Measurements from ENCODE around the gene TMIE. TPM values are rescaled to one million over a fixed set of nuclear protein-coding genes. Genes with fewer than 3 reads are reported as not detected.

TMIE gene
- total RNA-seq, 5 donors from 2014 or later (not counting 1 experiment from before 2014, with no cell fraction given) = 2.0 to 5.3 (median 3.0) TPM

GRCh38 chr3:46681856-46682540, 19.2 kb upstream of the TMIE start:
- Histone ChIP-seq H3K36me3 (ENCODE audit: control insufficient read depth in 2 of 2, extremely low read depth in 1 of 2, insufficient read depth in 1 of 2, low read length in 1 of 2) (peaks cover 12 to 28% of the 10 kb centered on the region in 2 donors), H3K4me1 (ENCODE audit: control insufficient read depth in 1 of 2, extremely low read depth in 1 of 2, insufficient read depth in 2 of 2, low read length in 2 of 2) (no peaks in the 10 kb centered on the region), H3K27me3 (replicated peaks in 1 of 2; ENCODE audit: control insufficient read depth in 2 of 2, extremely low read depth in 1 of 2, insufficient read depth in 2 of 2, low read length in 1 of 2) (peaks cover 0 to under 1% of the 10 kb centered on the region in 2 experiments), H3K9me3 (no peaks in the 10 kb centered on the region), H3K27ac (ENCODE audit: low read length) (no peak overlapping the region), H3K4me3 (ENCODE audit: control insufficient read depth in 1 of 2, extremely low read depth in 1 of 2, low read length in 1 of 2) (no peak overlapping the region)
- Mint-ChIP-seq H3K9me3 (no peaks in the 10 kb centered on the region), H3K27ac (no peak overlapping the region), H3K27me3 (no peaks in the 10 kb centered on the region), H3K36me3 (peaks cover 28% of the 10 kb centered on the region), H3K4me3 (no peak overlapping the region), H3K4me1 (peaks cover 0 to 4% (median 0%) of the 10 kb centered on the region in 3 donors)
- ChIA-PET POLR2A (no interaction called here), CTCF (no interaction called here)
- no peak for ATAC-seq (replicated peaks in 1 of 4)
- DNase-seq = no peak
- 75% methylated on average over 7 of the region's 13 CpGs for WGBS (ENCODE audit: insufficient coverage)

GRCh38 chr3:46682974-46683373, 18.2 kb upstream of the TMIE start:
- peaks cover 22% of the 10 kb centered on the region for H3K36me3 Mint-ChIP-seq
- no peak overlapping the region for H3K27ac Mint-ChIP-seq
- ChIA-PET POLR2A (no interaction called here), CTCF (no interaction called here)
- H3K4me3 Mint-ChIP-seq = no peak overlapping the region
- H3K36me3 ChIP-seq (ENCODE audit: control insufficient read depth in 2 of 2, extremely low read depth in 1 of 2, insufficient read depth in 1 of 2, low read length in 1 of 2) = peaks cover 16 to 28% of the 10 kb centered on the region in 2 donors
- no peak overlapping the region for H3K4me3 ChIP-seq (ENCODE audit: control insufficient read depth in 1 of 2, extremely low read depth in 1 of 2, low read length in 1 of 2)
- H3K9me3 Mint-ChIP-seq = no peaks in the 10 kb centered on the region
- H3K9me3 ChIP-seq = no peaks in the 10 kb centered on the region
- H3K27me3 Mint-ChIP-seq = no peaks in the 10 kb centered on the region
- ATAC-seq (replicated peaks in 1 of 4) (no peak), DNase-seq (no peak)
- H3K27ac ChIP-seq (ENCODE audit: low read length) = no peak overlapping the region
- H3K4me1 ChIP-seq (ENCODE audit: control insufficient read depth in 1 of 2, extremely low read depth in 1 of 2, insufficient read depth in 2 of 2, low read length in 2 of 2) = no peaks in the 10 kb centered on the region
- H3K27me3 ChIP-seq (replicated peaks in 1 of 2; ENCODE audit: control insufficient read depth in 2 of 2, extremely low read depth in 1 of 2, insufficient read depth in 2 of 2, low read length in 1 of 2) = no peaks in the 10 kb centered on the region
- peaks cover 0 to 4% (median 0%) of the 10 kb centered on the region in 3 donors for H3K4me1 Mint-ChIP-seq
- 83% methylated on average over 10 of the region's 11 CpGs for WGBS (ENCODE audit: insufficient coverage)

- WGBS (ENCODE audit: insufficient coverage) = 76% methylated on average over 2 of the region's 2 CpGs
- ChIA-PET CTCF (no interaction called here), POLR2A (no interaction called here)
- ATAC-seq (replicated peaks in 1 of 4) (no peak), DNase-seq (no peak)
- Mint-ChIP-seq H3K4me3 (no peak overlapping the region), H3K27me3 (no peaks in the 10 kb centered on the region), H3K4me1 (peaks cover 4 to 9% (median 6%) of the 10 kb centered on the region in 3 donors), H3K27ac (no peak overlapping the region), H3K36me3 (peaks cover 18% of the 10 kb centered on the region), H3K9me3 (no peaks in the 10 kb centered on the region)
- Histone ChIP-seq H3K27ac (ENCODE audit: low read length) (no peak overlapping the region), H3K9me3 (no peaks in the 10 kb centered on the region), H3K36me3 (ENCODE audit: control insufficient read depth in 2 of 2, extremely low read depth in 1 of 2, insufficient read depth in 1 of 2, low read length in 1 of 2) (peaks cover 16 to 25% of the 10 kb centered on the region in 2 donors), H3K4me1 (ENCODE audit: control insufficient read depth in 1 of 2, extremely low read depth in 1 of 2, insufficient read depth in 2 of 2, low read length in 2 of 2) (peaks cover 0 to 5% of the 10 kb centered on the region in 2 experiments), H3K27me3 (replicated peaks in 1 of 2; ENCODE audit: control insufficient read depth in 2 of 2, extremely low read depth in 1 of 2, insufficient read depth in 2 of 2, low read length in 1 of 2) (no peaks in the 10 kb centered on the region), H3K4me3 (ENCODE audit: control insufficient read depth in 1 of 2, extremely low read depth in 1 of 2, low read length in 1 of 2) (no peak overlapping the region)
Observed at GRCh38 chr3:46684891-46685290, 16.3 kb upstream of the TMIE start.

DNA sequence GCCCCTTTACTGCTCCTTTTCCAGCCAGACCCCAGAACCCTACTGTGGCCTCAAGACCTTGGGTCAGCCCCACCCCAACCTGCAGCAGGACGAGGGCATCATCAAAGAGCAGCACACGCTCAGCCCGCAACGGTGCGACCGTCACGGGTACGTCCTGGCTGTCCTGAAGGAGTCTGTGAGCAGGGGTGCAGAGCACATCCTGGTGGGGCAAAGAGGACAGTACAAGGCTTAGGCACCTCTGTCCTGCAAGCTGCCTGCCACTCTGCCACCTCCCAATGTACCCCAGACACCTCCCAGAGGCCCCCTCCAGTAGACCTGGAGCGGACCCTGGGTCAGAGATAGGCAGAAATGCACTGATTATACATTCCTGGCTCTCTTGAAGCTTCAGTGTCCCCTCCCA, 15.7 kb upstream of the TMIE start:
- no peaks in the 10 kb centered on the region for H3K27me3 Mint-ChIP-seq

DNA sequence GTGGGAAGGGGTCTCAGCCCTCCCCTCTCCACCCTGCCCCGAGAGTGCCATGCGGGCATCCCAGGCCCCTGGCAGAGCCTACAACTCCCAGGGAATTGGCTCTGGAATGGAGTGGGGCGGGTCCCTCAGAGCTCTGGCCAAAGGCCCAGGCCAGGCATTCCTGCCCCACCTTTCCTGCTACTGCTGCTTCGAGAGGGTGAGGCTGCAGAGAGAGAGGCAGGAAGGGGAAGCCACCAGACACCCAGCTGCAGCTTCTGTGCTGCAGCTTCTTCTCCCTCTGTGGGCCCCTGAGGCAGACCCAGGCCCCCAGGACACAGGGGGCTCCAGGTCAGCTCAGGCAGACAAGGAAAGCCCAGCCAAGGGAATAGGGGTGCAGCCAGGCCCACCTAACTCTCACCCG, 10.4 kb upstream of the TMIE start:
- ATAC-seq (replicated peaks in 1 of 4) (no peak), DNase-seq (no peak)
- no peaks in the 10 kb centered on the region for H3K9me3 ChIP-seq
- H3K27ac Mint-ChIP-seq = no peak overlapping the region
- 50% methylated on average over 2 of the region's 5 CpGs for WGBS (ENCODE audit: insufficient coverage)
- CTCF ChIA-PET = no interaction called here
- peaks cover 0 to 11% of the 10 kb centered on the region in 2 experiments for H3K27me3 ChIP-seq (replicated peaks in 1 of 2; ENCODE audit: control insufficient read depth in 2 of 2, extremely low read depth in 1 of 2, insufficient read depth in 2 of 2, low read length in 1 of 2)
- no peaks in the 10 kb centered on the region for H3K27me3 Mint-ChIP-seq
- peaks cover 4 to 6% of the 10 kb centered on the region in 2 donors for H3K36me3 ChIP-seq (ENCODE audit: control insufficient read depth in 2 of 2, extremely low read depth in 1 of 2, insufficient read depth in 1 of 2, low read length in 1 of 2)
- POLR2A ChIA-PET = no interaction called here
- H3K36me3 Mint-ChIP-seq = no peaks in the 10 kb centered on the region
- H3K4me1 ChIP-seq (ENCODE audit: control insufficient read depth in 1 of 2, extremely low read depth in 1 of 2, insufficient read depth in 2 of 2, low read length in 2 of 2) = peaks cover 43 to 62% of the 10 kb centered on the region in 2 experiments
- H3K9me3 Mint-ChIP-seq = no peaks in the 10 kb centered on the region
- H3K27ac ChIP-seq (ENCODE audit: low read length) = no peak overlapping the region
- peaks cover 51 to 53% (median 52%) of the 10 kb centered on the region in 3 donors for H3K4me1 Mint-ChIP-seq
- peak overlapping the region in 1 of 3 donors; percentile 88 for H3K4me3 Mint-ChIP-seq
- H3K4me3 ChIP-seq (ENCODE audit: control insufficient read depth in 1 of 2, extremely low read depth in 1 of 2, low read length in 1 of 2) = peak overlapping the region in 1 of 2 donors; percentile 35

More for the DNA sequence above, 15.7 kb upstream of the TMIE start:
- H3K4me1 Mint-ChIP-seq = peaks cover 7 to 14% (median 10%) of the 10 kb centered on the region in 3 donors
- H3K36me3 Mint-ChIP-seq = peaks cover 17% of the 10 kb centered on the region
- H3K4me3 Mint-ChIP-seq = no peak overlapping the region
- Histone ChIP-seq H3K9me3 (no peaks in the 10 kb centered on the region), H3K4me1 (ENCODE audit: control insufficient read depth in 1 of 2, extremely low read depth in 1 of 2, insufficient read depth in 2 of 2, low read length in 2 of 2) (peaks cover 5 to 10% of the 10 kb centered on the region in 2 experiments), H3K27me3 (replicated peaks in 1 of 2; ENCODE audit: control insufficient read depth in 2 of 2, extremely low read depth in 1 of 2, insufficient read depth in 2 of 2, low read length in 1 of 2) (no peaks in the 10 kb centered on the region), H3K27ac (ENCODE audit: low read length) (no peak overlapping the region), H3K36me3 (ENCODE audit: control insufficient read depth in 2 of 2, extremely low read depth in 1 of 2, insufficient read depth in 1 of 2, low read length in 1 of 2) (peaks cover 16 to 23% of the 10 kb centered on the region in 2 donors), H3K4me3 (ENCODE audit: control insufficient read depth in 1 of 2, extremely low read depth in 1 of 2, low read length in 1 of 2) (no peak overlapping the region)
- no peak for ATAC-seq (replicated peaks in 1 of 4)
- H3K9me3 Mint-ChIP-seq = no peaks in the 10 kb centered on the region
- no peak for DNase-seq
- ChIA-PET CTCF (no interaction called here), POLR2A (no interaction called here)
- no peak overlapping the region for H3K27ac Mint-ChIP-seq
- 85% methylated on average over 6 of the region's 9 CpGs for WGBS (ENCODE audit: insufficient coverage)

- no peaks in the 10 kb centered on the region for H3K27me3 Mint-ChIP-seq
- ChIA-PET CTCF (interaction anchor here in 1 of 2 donors (1.3 kb wide), 1 partner anchor 204 kb away, joined by 6 read pairs; no protein-coding TSS in a partner anchor), POLR2A (no interaction called here)
- no peaks in the 10 kb centered on the region for H3K9me3 ChIP-seq
- H3K4me1 ChIP-seq (ENCODE audit: control insufficient read depth in 1 of 2, extremely low read depth in 1 of 2, insufficient read depth in 2 of 2, low read length in 2 of 2) = peaks cover 53 to 76% of the 10 kb centered on the region in 2 experiments
- H3K4me1 Mint-ChIP-seq = peaks cover 59 to 67% (median 61%) of the 10 kb centered on the region in 3 donors
- WGBS (ENCODE audit: insufficient coverage) = 62% methylated on average over 6 of the region's 11 CpGs
- DNase-seq (no peak), ATAC-seq (replicated peaks in 1 of 4) (peak in 1 of 4 experiments; percentile 1)
- H3K36me3 ChIP-seq (ENCODE audit: control insufficient read depth in 2 of 2, extremely low read depth in 1 of 2, insufficient read depth in 1 of 2, low read length in 1 of 2) = peaks cover 0 to 4% of the 10 kb centered on the region in 2 donors
- H3K36me3 Mint-ChIP-seq = no peaks in the 10 kb centered on the region
- H3K9me3 Mint-ChIP-seq = no peaks in the 10 kb centered on the region
- peak overlapping the region; percentile 80 to 88 for H3K27ac Mint-ChIP-seq
- H3K4me3 Mint-ChIP-seq = peak overlapping the region; percentile 83 to 88 (median 87)
- peaks cover 0 to 11% of the 10 kb centered on the region in 2 experiments for H3K27me3 ChIP-seq (replicated peaks in 1 of 2; ENCODE audit: control insufficient read depth in 2 of 2, extremely low read depth in 1 of 2, insufficient read depth in 2 of 2, low read length in 1 of 2)
- H3K4me3 ChIP-seq (ENCODE audit: control insufficient read depth in 1 of 2, extremely low read depth in 1 of 2, low read length in 1 of 2) = peak overlapping the region; percentile 74 to 86
- no peak overlapping the region for H3K27ac ChIP-seq (ENCODE audit: low read length)
Observed at GRCh38 chr3:46692566-46692990, 8.6 kb upstream of the TMIE start.

Data from T-cell (primary cell).